ENCODE results near the gene SLC2A6. TPM values are rescaled to one million over a fixed set of nuclear protein-coding genes. Genes with fewer than 3 reads are reported as not detected.

The SLC2A6 gene
- total and polyA plus RNA-seq, 2 experiments from 2014 or later, result 7.3 to 10.6 TPM

DNA sequence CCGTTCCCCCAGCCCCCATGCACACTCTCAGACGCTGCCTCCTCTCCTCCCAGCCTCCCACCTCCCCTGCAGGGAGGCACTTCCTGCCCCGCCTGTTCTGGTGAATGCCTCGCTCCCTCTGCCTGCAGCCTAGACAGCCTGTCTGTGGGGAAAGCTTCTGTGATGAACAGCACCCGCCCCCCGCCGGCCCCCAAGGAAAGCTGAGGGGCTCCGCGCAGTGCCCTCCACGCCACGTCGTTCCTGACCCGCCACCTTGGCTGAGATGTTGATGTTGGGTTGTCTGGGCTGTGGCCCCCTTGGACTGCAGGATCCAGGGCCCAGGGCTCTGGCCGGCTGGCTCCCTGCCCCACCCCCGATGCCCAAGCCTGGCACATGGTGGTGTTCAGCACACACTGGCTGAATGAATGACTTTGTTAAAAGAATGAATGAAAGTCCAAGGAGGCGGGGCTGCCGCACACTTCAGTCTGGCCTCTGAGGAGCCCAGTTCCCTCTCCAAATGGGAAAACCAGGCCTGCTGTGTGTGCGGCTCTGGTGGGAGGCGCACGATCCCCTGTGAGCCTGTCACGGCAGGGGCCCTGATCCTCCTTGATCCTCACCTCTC, 47.9 kb upstream of the SLC2A6 start:
- 41% methylated on average over 17 of the region's 21 CpGs for WGBS (ENCODE audit: low lambda C conversion rate, missing lambda C conversion rate)
- Histone ChIP-seq H4K20me1 (ENCODE audit: insufficient read depth, poor library complexity, severe bottlenecking) (no peaks in the 10 kb centered on the region), H3K4me1 (ENCODE audit: insufficient read depth) (peaks cover 34% of the 10 kb centered on the region), H3K27ac (peak overlapping the region; percentile 72), H3K4me2 (peak overlapping the region; percentile 64), H2AFZ (no peak overlapping the region), H3K9me3 (ENCODE audit: low read depth) (no peaks in the 10 kb centered on the region), H3K27me3 (no peaks in the 10 kb centered on the region), H3K36me3 (replicated peaks; ENCODE audit: insufficient read depth, low read depth) (no peaks in the 10 kb centered on the region), H3K9me2 (replicated peaks; ENCODE audit: insufficient read depth) (no peaks in the 10 kb centered on the region), H3K79me2 (no peaks in the 10 kb centered on the region), H3K4me3 (no peak overlapping the region)
- no peak for DNase-seq (ENCODE audit: low spot score)
- TF ChIP-seq EZH2phosphoT487 (IDR thresholded peaks at IDR 0.05; ENCODE audit: low read depth, severe bottlenecking, unreplicated experiment), result no peak
- TF ChIP-seq EZH2 (IDR thresholded peaks at IDR 0.05; ENCODE audit: borderline replicate concordance), result no peak
- TF ChIP-seq, protein P1, sequence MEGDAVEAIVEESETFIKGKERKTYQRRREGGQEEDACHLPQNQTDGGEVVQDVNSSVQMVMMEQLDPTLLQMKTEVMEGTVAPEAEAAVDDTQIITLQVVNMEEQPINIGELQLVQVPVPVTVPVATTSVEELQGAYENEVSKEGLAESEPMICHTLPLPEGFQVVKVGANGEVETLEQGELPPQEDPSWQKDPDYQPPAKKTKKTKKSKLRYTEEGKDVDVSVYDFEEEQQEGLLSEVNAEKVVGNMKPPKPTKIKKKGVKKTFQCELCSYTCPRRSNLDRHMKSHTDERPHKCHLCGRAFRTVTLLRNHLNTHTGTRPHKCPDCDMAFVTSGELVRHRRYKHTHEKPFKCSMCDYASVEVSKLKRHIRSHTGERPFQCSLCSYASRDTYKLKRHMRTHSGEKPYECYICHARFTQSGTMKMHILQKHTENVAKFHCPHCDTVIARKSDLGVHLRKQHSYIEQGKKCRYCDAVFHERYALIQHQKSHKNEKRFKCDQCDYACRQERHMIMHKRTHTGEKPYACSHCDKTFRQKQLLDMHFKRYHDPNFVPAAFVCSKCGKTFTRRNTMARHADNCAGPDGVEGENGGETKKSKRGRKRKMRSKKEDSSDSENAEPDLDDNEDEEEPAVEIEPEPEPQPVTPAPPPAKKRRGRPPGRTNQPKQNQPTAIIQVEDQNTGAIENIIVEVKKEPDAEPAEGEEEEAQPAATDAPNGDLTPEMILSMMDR (IDR thresholded peaks at IDR 0.05; ENCODE audit: poor library complexity), result no peak

DNA sequence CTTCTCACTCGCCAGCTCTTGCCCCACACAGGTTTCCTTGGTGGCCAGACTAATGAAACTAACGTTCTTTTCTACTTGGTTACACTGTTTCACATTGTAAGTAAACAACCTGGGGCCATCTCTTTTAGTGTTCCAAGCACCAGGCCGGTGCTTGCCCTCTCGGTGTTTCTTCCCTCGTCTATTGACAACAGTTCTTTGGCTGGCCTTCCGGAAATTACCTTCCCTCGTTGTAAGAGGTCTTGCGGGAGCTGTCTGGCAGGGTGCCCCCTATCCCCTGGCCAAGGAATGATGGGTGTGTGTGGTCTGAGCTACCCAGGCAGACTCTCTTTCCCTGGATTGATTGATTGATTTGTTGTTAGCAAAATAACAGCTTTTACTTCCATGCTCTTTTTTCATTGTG, 46.8 kb upstream of the SLC2A6 start:
- Histone ChIP-seq H4K20me1 (ENCODE audit: insufficient read depth, poor library complexity, severe bottlenecking) (no peaks in the 10 kb centered on the region), H3K4me2 (no peak overlapping the region), H3K4me1 (ENCODE audit: insufficient read depth) (peaks cover 34% of the 10 kb centered on the region), H3K4me3 (no peak overlapping the region), H3K36me3 (replicated peaks; ENCODE audit: insufficient read depth, low read depth) (no peaks in the 10 kb centered on the region), H2AFZ (no peak overlapping the region), H3K9me2 (replicated peaks; ENCODE audit: insufficient read depth) (no peaks in the 10 kb centered on the region), H3K79me2 (no peaks in the 10 kb centered on the region), H3K27me3 (no peaks in the 10 kb centered on the region), H3K27ac (no peak overlapping the region), H3K9me3 (ENCODE audit: low read depth) (no peaks in the 10 kb centered on the region)
- no peak for DNase-seq (ENCODE audit: low spot score)
- 68% methylated on average over 8 of the region's 8 CpGs for WGBS (ENCODE audit: low lambda C conversion rate, missing lambda C conversion rate)
- TF ChIP-seq EZH2phosphoT487 (IDR thresholded peaks at IDR 0.05; ENCODE audit: low read depth, severe bottlenecking, unreplicated experiment) (no peak), EZH2 (IDR thresholded peaks at IDR 0.05; ENCODE audit: borderline replicate concordance) (no peak)
- TF ChIP-seq, protein P1 (IDR thresholded peaks at IDR 0.05; ENCODE audit: poor library complexity), result no peak

DNA sequence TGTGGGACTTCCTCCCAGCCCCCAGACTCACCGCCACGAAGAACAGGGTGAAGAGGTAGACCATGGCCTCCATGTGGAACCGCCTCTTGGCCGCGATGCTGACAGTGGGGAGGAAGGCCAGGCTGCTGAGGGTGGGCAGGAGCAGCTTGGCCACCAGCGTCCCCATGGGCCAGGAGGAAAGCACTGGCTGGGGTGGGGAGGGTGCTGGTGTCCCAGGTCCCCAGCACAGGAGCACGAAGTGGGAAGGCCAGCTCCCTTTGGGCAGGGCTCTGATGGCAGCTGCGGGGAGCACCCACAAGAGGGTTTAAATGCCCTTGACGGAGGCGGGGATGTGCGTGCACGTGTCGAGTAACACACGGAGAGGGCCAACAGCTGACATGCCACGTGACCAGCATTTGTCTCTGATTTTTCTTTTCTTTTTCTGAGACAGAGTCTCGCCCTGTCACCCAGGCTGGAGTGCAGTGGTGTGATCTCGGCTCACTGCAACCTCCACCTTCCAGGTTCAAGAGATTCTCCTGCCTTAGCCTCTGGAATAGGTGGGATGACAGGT, 45.9 kb upstream of the SLC2A6 start, which contains the start of gene MYMK:
TSS of gene MYMK (minus strand) at position 281 of the 550 bp plus-strand sequence. CDS start at position 166, 115 bp downstream.
- Histone ChIP-seq H3K4me3 (no peak within 1 kb of the TSS), H4K20me1 (ENCODE audit: insufficient read depth, poor library complexity, severe bottlenecking) (no peaks in the 10 kb centered on the region), H2AFZ (no peak within 1 kb of the TSS), H3K9me2 (replicated peaks; ENCODE audit: insufficient read depth) (no peaks in the 10 kb centered on the region), H3K4me1 (ENCODE audit: insufficient read depth) (peaks cover 34% of the 10 kb centered on the region), H3K36me3 (replicated peaks; ENCODE audit: insufficient read depth, low read depth) (no peaks in the 10 kb centered on the region), H3K9me3 (ENCODE audit: low read depth) (no peaks in the 10 kb centered on the region), H3K27me3 (no peaks in the 10 kb centered on the region), H3K4me2 (no peak within 1 kb of the TSS), H3K79me2 (no peaks in the 10 kb centered on the region), H3K27ac (no peak within 1 kb of the TSS)
- no peak for DNase-seq (ENCODE audit: low spot score)
- no peak for TF ChIP-seq EZH2 (IDR thresholded peaks at IDR 0.05; ENCODE audit: borderline replicate concordance)
- TF ChIP-seq EZH2phosphoT487 (IDR thresholded peaks at IDR 0.05; ENCODE audit: low read depth, severe bottlenecking, unreplicated experiment), result no peak
- TF ChIP-seq, protein P1 (IDR thresholded peaks at IDR 0.05; ENCODE audit: poor library complexity), result no peak
- WGBS (ENCODE audit: low lambda C conversion rate, missing lambda C conversion rate), result 97% methylated on average over 17 of the region's 17 CpGs
